K562 (cell line): ENCODE measurements around the gene LAMTOR4. TPM values are rescaled to one million over a fixed set of nuclear protein-coding genes. Genes with fewer than 3 reads are reported as not detected.

Experiments used
- NR4A1 ChIP-seq, 2 experiments: fragments of 250-450 bp in 1 of 2; fragments of 450-650 bp in 1 of 2; sonication (Bioruptor Pico) in 1 of 2; IDR thresholded peaks; 2 replicates each; pipeline versions ENCODE4 v1.4.0 to v1.6.1; 2016 to 2020; ENCODE audit warnings: mild to moderate bottlenecking in 2 of 2, missing compliant biosample characterization in 1 of 2, missing genetic modification characterization in 1 of 2, moderate library complexity in 1 of 2
- POLR2B ChIP-seq: fragments of 450-650 bp; IDR thresholded peaks from 2 replicates; pipeline ENCODE4 v1.6.1; 2018; ENCODE audit warnings: low read depth; ENCODE audit not compliant: partially characterized antibody
- ZNF668 ChIP-seq: fragments of 250-450 bp; sonication (Bioruptor Pico); IDR thresholded peaks from 2 replicates; pipeline ENCODE4 v1.8.0; 2022; ENCODE audit warnings: mild to moderate bottlenecking, inconsistent platforms
- polyA plus RNA-seq, 8 experiments: library from polyadenylated mRNA; depleted of rRNA in 4 of 8; stranded (reverse) in 5 of 8; unstranded in 3 of 8; fragments of >200 nt; fragmentation: Nextera tagmentation in 2 of 8; fragmentation: Illumina TruSeq in 1 of 8; extraction: Ambion mirVana in 2 of 8; extraction: Trizol in 1 of 8; gene quantifications; 2 replicates each; pipeline versions ENCODE4 v1.2.1 to v1.2.3, GENCODE V29; 2011 to 2014; ENCODE audit warnings: inconsistent platforms in 1 of 8, missing spikeins in 1 of 8
- total RNA-seq, 7 experiments: library from RNA; depleted of rRNA in 6 of 7; stranded (reverse); fragments of >200 nt in 6 of 7; fragmentation: Illumina TruSeq in 2 of 7; extraction: Trizol in 2 of 7; gene quantifications; 2 replicates each; pipeline versions ENCODE4 v1.2.1 to v1.2.3, GENCODE V29; 2011 to 2021; ENCODE audit warnings: low replicate concordance in 1 of 7
- TF ChIP-seq, protein P1 (sequence below): fragments of 450-650 bp; IDR thresholded peaks from 2 replicates; pipeline ENCODE4 v1.6.1; 2017; ENCODE audit warnings: antibody characterized with exemption, mild to moderate bottlenecking
- TF ChIP-seq, protein P2 (sequence below): fragments of 250-450 bp; sonication (Bioruptor Pico); IDR thresholded peaks from 2 replicates; pipeline ENCODE4 v1.5.0; 2020; ENCODE audit warnings: mild to moderate bottlenecking, borderline replicate concordance
- TF ChIP-seq, protein P3 (sequence below): IDR thresholded peaks from 3 replicates; pipeline ENCODE4 v1.6.1; 2011; ENCODE audit warnings: borderline replicate concordance, mild to moderate bottlenecking, moderate library complexity; ENCODE audit not compliant: insufficient read length; ENCODE audit errors: extremely low read depth
- TF ChIP-seq, protein P4 (sequence below), 2 experiments: fragments of 450-650 bp; IDR thresholded peaks; 2 replicates each; pipeline ENCODE4 v1.6.1; 2016
- TF ChIP-seq, protein P5 (sequence below), 2 experiments: fragments of 450-650 bp; conservative IDR thresholded peaks; 2 replicates each; pipeline ENCODE4 v1.6.1; 2017; ENCODE audit warnings: mild to moderate bottlenecking in 2 of 2, moderate library complexity in 2 of 2
- TF ChIP-seq, protein P6 (sequence below), 3 experiments: fragments of 200-800 bp in 1 of 3; sonication (Bioruptor generic) in 1 of 3; sonication (generic) in 1 of 3; formaldehyde crosslinking in 1 of 3; IDR thresholded peaks; 2 replicates each; pipeline versions ENCODE4 v1.6.1 to v1.8.0; 2016 to 2022; ENCODE audit warnings: mild to moderate bottlenecking in 2 of 3, missing compliant biosample characterization in 2 of 3, missing genetic modification characterization in 2 of 3, missing genetic modification reagents in 1 of 3

Gene LAMTOR4
- total and polyA plus RNA-seq, 9 of the 15 experiments (the other 6 are each of a cell fraction or from before 2014, with no cell fraction given), result 79.6 to 314 (median 195) TPM

DNA sequence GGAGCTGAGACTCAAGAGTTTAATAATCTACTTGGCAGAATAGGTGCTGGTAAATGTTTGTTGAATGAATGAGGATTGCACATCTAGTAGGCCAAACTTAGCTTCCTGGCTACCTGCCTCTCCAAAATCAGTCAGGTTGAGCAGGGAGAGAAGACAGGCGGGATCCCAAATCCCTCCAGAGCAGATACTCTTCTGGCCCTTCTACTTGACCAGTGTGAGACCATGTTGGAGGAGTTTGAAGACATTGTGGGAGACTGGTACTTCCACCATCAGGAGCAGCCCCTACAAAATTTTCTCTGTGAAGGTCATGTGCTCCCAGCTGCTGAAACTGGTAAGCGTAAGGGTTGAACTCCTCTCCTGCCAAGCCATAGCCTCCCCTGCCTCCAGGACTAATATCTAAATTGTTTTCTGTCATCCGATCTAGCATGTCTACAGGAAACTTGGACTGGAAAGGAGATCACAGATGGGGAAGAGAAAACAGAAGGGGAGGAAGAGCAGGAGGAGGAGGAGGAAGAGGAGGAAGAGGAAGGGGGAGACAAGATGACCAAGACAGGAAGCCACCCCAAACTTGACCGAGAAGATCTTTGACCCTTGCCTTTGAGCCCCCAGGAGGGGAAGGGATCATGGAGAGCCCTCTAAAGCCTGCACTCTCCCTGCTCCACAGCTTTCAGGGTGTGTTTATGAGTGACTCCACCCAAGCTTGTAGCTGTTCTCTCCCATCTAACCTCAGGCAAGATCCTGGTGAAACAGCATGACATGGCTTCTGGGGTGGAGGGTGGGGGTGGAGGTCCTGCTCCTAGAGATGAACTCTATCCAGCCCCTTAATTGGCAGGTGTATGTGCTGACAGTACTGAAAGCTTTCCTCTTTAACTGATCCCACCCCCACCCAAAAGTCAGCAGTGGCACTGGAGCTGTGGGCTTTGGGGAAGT lies 24.2 kb upstream of the LAMTOR4 start (continued):
- TF ChIP-seq, protein P1, sequence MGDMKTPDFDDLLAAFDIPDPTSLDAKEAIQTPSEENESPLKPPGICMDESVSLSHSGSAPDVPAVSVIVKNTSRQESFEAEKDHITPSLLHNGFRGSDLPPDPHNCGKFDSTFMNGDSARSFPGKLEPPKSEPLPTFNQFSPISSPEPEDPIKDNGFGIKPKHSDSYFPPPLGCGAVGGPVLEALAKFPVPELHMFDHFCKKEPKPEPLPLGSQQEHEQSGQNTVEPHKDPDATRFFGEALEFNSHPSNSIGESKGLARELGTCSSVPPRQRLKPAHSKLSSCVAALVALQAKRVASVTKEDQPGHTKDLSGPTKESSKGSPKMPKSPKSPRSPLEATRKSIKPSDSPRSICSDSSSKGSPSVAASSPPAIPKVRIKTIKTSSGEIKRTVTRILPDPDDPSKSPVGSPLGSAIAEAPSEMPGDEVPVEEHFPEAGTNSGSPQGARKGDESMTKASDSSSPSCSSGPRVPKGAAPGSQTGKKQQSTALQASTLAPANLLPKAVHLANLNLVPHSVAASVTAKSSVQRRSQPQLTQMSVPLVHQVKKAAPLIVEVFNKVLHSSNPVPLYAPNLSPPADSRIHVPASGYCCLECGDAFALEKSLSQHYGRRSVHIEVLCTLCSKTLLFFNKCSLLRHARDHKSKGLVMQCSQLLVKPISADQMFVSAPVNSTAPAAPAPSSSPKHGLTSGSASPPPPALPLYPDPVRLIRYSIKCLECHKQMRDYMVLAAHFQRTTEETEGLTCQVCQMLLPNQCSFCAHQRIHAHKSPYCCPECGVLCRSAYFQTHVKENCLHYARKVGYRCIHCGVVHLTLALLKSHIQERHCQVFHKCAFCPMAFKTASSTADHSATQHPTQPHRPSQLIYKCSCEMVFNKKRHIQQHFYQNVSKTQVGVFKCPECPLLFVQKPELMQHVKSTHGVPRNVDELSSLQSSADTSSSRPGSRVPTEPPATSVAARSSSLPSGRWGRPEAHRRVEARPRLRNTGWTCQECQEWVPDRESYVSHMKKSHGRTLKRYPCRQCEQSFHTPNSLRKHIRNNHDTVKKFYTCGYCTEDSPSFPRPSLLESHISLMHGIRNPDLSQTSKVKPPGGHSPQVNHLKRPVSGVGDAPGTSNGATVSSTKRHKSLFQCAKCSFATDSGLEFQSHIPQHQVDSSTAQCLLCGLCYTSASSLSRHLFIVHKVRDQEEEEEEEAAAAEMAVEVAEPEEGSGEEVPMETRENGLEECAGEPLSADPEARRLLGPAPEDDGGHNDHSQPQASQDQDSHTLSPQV, result peak; percentile 86
- TF ChIP-seq POLR2B, result peak; percentile 27
- TF ChIP-seq, protein P2, sequence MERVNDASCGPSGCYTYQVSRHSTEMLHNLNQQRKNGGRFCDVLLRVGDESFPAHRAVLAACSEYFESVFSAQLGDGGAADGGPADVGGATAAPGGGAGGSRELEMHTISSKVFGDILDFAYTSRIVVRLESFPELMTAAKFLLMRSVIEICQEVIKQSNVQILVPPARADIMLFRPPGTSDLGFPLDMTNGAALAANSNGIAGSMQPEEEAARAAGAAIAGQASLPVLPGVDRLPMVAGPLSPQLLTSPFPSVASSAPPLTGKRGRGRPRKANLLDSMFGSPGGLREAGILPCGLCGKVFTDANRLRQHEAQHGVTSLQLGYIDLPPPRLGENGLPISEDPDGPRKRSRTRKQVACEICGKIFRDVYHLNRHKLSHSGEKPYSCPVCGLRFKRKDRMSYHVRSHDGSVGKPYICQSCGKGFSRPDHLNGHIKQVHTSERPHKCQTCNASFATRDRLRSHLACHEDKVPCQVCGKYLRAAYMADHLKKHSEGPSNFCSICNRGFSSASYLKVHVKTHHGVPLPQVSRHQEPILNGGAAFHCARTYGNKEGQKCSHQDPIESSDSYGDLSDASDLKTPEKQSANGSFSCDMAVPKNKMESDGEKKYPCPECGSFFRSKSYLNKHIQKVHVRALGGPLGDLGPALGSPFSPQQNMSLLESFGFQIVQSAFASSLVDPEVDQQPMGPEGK (CRISPR knock-in tag), result no peak
- TF ChIP-seq, protein P3, sequence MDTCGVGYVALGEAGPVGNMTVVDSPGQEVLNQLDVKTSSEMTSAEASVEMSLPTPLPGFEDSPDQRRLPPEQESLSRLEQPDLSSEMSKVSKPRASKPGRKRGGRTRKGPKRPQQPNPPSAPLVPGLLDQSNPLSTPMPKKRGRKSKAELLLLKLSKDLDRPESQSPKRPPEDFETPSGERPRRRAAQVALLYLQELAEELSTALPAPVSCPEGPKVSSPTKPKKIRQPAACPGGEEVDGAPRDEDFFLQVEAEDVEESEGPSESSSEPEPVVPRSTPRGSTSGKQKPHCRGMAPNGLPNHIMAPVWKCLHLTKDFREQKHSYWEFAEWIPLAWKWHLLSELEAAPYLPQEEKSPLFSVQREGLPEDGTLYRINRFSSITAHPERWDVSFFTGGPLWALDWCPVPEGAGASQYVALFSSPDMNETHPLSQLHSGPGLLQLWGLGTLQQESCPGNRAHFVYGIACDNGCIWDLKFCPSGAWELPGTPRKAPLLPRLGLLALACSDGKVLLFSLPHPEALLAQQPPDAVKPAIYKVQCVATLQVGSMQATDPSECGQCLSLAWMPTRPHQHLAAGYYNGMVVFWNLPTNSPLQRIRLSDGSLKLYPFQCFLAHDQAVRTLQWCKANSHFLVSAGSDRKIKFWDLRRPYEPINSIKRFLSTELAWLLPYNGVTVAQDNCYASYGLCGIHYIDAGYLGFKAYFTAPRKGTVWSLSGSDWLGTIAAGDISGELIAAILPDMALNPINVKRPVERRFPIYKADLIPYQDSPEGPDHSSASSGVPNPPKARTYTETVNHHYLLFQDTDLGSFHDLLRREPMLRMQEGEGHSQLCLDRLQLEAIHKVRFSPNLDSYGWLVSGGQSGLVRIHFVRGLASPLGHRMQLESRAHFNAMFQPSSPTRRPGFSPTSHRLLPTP, result no peak
- TF ChIP-seq ZNF668 (CRISPR knock-in tag), result 0 out of 2 replicates have a peak, but pooled peaks have one; percentile 54
- TF ChIP-seq, protein P4, sequence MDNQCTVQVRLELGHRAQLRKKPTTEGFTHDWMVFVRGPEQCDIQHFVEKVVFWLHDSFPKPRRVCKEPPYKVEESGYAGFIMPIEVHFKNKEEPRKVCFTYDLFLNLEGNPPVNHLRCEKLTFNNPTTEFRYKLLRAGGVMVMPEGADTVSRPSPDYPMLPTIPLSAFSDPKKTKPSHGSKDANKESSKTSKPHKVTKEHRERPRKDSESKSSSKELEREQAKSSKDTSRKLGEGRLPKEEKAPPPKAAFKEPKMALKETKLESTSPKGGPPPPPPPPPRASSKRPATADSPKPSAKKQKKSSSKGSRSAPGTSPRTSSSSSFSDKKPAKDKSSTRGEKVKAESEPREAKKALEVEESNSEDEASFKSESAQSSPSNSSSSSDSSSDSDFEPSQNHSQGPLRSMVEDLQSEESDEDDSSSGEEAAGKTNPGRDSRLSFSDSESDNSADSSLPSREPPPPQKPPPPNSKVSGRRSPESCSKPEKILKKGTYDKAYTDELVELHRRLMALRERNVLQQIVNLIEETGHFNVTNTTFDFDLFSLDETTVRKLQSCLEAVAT (IDR thresholded peaks at IDR 0.05), result peak; percentile 19 to 38; a peak in 1 of 4 replicates
- TF ChIP-seq, protein P5, sequence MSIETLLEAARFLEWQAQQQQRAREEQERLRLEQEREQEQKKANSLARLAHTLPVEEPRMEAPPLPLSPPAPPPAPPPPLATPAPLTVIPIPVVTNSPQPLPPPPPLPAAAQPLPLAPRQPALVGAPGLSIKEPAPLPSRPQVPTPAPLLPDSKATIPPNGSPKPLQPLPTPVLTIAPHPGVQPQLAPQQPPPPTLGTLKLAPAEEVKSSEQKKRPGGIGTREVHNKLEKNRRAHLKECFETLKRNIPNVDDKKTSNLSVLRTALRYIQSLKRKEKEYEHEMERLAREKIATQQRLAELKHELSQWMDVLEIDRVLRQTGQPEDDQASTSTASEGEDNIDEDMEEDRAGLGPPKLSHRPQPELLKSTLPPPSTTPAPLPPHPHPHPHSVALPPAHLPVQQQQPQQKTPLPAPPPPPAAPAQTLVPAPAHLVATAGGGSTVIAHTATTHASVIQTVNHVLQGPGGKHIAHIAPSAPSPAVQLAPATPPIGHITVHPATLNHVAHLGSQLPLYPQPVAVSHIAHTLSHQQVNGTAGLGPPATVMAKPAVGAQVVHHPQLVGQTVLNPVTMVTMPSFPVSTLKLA (conservative IDR thresholded peaks at IDR 0.05), result 0 out of 4 replicates have a peak, but pooled peaks of 1 of the 2 experiments have one; percentile 14
- TF ChIP-seq NR4A1 (CRISPR knock-in tag; IDR thresholded peaks at IDR 0.05), result no peak
- peak; percentile 75; the same call in 1 of the 2 replicates for TF ChIP-seq NR4A1 (tag; IDR thresholded peaks at IDR 0.05)
- TF ChIP-seq, protein P6, sequence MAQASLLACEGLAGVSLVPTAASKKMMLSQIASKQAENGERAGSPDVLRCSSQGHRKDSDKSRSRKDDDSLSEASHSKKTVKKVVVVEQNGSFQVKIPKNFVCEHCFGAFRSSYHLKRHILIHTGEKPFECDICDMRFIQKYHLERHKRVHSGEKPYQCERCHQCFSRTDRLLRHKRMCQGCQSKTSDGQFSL (CRISPR knock-in tag; IDR thresholded peaks at IDR 0.05), result no peak
- TF ChIP-seq, protein P6 (tag; IDR thresholded peaks at IDR 0.05), result peak in 1 of 2 experiments; percentile 74; a peak in 2 of 4 replicates
